Stimulated activated CD8-positive, alpha-beta memory T cell treated with anti-CD3 and anti-CD28 coated beads, Interleukin-12 subunit alpha, Interleukin-12 subunit beta, amount 100 ng/mL, for 1 hour (primary cell): ENCODE measurements around the gene SKP1.
A peak's percentile ranks its signal among the peaks of the same experiment; 100 is the strongest.

Experiments
- DNase-seq: peaks from one replicate; pipeline ENCODE4 v3.0.0-alpha.2; 2020; ENCODE audit warnings: low read depth

Gene SKP1

DNA sequence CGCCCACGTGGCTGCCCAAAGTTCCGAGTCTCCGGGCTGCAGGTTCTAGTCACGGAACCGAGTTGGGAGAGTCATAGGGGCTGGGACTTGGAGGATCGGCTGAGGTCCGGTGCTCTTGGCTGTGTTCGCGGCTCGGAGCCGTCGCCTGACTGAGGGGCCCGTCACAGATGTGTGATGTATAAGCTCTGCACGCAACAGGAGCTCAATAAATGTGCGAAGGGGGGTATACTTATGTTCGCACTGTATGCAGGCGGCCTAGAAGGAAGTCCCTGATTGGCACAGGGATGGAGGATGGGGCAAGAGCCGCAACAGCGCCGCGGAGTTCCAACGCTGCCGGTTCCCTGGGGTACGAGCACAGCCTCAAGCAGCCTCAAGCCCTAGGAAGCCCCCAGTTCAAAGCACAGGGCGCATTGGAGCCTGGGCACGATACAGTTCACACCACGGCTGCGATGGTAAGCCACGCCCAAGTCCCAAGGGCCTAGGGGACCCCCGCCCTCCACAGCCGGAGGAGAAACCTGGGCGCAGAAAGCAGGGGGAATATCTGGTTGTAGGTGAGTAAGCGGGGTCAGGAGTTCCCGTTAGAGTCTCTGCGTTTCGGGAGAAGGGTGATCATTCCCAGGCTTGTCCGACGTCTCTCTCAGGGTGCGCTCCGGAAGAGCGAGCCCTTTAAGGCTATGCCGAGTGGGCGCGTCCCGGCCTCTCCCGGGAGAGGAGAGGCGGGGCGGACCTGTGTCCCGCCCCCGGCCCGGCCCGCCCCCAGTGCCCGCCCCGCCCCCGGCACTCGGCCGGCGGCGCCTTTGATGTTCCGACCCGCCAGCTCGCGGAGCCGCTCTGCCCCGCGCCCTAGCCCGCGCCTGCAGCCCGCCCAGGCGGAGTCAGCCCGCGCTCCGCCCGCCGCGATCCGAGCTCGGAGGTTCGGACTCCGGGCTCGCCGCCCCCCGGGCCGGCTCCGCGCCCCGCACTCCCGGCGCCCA, 62.6 kb downstream of the SKP1 start, which contains the start of gene TCF7:
TCF7 (plus strand) TSS at position 780 of the 974 bp plus-strand sequence. CDS start 226 bp downstream, outside the sequence.
- peak; percentile 62 for DNase-seq

DNA sequence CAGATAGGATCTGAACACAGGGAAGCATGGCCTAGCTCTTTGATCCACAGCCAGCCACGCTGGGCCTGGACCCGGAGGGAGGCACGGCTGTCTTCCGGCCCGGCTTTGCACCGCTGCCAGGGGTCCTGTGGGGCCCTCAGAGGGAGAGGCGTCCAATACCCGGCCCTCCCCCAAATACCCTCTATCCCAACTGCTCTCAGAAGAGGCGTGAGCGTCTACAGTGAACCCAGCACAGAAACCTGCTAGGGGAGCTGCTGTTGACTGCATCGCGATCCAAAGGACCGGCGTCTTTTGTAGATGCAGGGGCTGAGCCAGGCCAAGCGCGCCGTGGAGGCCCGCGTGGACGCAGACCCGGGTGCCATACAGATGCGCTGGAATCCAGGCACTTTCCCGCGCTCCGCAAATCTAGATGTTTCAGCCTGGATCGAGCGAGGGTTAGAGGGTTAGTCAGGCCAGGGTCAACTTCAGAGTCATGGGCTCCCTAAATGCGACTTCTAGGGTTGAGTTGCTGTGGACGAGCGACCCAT, 63.3 kb downstream of the SKP1 start:
- no peak for DNase-seq

DNA sequence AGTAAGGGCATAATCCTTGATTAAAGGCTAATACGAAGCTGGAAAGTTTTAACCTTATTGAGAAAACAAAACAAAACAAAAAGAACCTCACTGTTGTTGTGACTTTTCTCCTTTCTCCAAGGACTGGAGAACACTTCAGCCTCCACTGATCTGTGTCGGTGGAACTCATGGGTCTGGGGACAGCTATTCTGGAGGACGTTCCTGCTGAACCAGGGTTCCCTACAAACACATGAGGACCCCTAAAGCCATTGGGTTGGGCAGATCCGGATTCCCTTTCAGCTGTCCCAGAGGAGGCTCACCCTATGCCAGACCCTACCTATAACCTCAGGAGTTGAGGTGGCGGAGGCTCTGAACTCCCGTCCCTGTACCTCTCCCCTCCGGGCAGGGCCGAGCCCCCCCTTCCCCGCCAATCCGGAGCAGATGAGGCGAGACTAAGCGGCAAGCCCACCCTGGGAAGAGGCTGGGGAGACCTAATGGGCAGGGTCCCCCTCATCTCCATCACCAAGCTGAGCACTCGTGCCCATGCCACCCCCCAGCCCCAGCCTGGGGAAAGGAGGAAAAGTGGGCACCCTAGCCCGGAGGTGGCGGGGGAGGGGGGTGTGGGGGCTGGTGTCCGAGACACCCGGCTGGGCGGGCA, 63.9 kb downstream of the SKP1 start:
- DNase-seq: no peak

DNA sequence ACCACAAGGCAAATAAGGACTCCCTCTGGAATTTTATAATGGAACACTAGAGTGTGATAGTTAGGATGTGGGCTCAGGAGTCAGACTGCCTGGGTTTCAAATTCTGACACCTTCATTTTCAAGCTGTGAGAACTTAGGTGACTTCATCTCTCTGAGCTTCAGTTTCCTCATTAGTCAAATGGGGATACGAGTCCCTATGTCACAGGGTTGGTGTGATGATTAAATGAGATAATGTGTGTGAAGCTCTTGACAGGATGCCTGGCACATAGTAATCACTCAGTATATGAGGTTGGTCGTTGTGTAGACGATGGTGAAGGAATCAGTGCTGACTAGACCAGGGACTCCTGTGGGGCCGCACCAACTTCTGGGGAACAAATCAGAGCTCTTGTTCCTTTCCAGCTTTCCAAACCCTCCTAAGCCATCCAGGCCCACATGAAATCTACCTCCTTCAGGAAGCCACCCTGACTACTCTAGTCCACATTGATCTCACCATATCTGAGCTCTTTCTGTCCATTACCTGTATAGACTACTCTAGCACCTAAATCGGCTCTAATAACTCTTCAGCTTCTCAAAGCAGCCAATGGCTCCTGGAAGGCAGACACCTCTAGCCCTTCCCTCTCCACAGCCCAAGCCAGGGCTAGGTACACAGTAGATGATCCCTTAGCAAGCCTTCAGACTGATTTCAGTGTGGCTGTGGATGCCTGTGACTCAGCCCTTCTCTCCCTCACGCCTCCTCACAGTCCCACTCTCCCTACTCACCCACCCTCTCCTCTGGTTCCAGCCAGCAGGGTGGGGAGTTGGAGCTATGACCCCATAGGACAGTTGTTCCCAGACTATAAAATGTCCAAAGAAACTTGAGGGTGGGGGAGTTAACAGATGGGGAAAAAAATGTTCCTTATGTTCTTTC, 64.8 kb downstream of the SKP1 start:
- DNase-seq: no peak

DNA sequence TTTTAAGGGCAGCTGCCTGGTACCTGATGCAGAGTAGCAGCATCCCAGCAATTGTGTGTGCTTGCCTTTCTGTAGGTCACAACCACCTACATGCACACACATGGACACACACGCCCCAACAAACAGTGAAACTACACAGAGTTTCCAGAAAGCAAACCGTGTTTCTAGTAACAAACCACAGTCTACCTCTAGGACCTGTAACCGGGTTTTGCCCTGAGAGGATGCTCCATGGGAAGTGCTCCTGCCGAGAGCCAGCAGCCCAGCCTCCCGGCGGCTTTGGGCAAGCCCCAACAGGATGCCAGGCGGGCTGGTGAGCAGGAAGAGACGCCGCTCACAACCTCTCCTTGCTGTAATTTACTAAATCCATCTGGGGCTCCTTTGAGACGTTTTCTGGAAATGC, 66.4 kb downstream of the SKP1 start:
- no peak for DNase-seq

DNA sequence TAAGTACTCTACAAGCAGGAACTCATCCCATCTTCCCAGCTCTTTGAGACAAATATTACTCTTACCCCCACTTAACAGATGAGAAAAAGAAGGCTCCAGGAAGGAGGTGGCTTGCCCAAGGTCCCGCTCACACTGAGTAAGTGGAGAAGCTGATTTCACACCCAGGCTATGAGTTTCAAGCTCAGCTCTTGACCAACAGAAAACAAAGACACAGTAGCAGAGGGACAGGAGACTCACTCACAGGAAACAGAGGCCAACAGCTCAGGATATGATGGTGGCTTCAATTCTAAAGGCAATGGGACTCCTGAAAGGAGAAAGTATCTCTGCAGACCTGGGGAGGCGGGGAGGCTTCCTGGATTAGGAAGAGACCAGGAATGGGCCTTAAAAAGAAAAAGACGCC, 69.0 kb downstream of the SKP1 start:
- no peak for DNase-seq

DNA sequence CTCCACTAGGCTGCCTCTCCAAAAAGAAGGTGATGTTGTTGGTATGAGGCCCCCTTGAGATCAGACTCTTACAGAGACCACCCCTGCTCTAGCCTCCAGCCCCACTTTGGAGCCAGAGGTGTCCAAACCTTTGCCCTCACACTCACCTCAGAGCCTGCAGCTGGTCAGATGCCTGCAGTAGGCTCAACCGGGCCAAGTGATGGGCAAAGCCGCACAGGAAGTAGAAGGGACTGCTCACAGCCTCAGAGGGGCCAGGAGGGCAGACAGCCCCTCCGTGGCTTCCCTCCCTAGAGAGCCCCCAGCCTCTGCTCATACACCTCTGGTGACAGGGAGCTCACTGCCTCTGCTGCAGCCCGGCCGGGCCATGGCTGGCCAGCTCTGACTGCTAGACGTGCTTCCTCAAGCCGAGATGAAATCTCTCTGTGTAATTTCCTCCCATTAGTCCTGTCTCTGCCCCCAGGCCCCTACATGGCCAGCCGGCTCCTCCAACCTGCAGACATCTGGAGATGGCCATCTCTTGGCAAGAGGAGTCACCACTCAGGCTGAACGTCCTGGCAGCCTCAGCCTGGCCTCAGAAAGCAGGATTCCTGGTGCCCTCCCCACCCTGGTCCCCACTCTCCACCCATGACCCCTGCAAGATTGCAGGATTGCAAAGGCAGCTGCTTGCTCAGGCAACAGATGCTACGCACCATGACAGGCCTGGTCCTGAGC, 69.6 kb downstream of the SKP1 start:
- DNase-seq: no peak

DNA sequence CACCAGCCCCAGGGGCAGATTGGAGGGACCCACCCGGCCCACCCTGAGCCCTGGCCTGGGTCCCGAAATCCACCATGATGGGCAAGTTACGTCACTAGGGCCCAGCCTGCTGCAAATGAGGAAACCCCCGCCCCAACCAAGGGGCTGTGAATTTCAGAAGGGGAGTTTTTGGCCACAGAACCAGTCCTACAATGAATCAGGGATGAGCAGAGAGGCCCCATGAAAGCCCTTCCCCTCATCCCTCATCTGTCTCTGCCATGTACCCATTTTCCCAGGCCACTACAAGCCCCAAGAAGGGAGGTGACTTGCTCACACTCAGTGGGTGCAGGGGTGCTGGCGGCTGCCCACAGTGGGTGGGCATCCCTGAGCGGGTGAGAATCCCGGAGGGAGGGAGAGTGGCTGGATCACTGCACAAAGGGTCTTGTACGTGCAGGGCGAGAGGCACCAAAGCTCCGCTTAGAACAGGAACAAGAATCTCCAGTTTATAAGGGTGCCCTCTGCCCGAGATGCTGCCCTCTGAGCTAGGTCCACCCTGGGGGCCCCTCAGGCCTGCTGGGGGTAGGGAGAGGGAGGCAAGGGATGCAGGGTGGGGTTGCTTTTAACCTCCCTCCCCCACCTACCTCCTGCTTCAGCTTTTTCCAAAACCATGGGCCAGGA, 72.6 kb downstream of the SKP1 start:
- DNase-seq: no peak

DNA sequence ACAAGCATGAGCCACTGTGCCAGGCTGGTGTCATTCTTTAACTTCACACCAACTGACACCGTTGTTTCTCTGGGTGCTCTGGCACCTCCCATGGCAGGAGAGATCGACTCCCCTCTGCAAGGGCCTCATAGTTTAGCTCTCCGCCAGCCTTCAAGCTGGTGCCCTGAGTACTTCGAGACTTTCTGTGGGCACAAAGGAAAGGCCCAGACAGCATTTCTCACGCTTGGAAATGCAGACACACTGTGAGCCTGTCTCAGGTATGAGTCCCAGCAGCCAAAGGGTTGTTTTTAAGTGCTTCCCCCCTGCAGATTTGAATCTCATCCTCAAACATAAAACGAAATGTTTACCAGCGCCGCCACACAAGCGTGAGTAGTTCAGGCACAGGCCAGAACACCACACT, 73.4 kb downstream of the SKP1 start:
- no peak for DNase-seq

DNA sequence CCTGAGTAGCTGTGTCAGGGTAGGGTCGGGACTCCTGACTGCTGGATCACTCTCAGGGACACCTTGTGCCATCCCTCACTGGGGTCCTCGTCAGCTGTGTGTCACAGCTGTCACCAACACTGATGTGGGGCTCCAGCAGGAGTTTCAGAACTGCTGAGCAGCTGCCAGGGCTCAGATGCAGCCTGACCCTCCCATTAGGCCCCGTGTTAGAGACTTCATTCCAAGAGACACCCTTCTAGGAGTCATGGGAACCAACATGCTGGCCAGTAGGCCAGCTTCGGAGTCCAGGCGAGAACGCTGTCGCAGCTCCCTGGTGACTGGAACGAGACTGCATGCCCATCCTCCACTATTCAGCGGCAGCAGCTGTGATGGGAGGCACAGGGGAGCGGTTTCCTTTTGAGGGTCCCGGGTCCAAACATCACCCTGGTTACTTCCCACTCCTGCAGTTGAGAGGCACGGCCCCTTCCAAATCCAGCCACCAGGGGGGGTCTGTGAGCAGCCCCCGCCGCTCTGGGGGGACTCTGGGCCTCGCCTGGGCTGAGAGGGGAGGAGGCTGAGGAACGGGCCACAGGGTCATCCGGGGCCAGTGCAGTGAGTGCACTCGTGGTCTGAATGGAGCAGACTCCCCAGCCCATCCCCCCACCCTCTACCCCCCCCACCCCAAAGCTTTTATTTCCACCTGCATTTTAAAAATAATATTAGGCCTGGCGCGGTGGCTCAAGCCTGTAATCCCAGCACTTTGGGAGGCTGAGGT, 74.9 kb downstream of the SKP1 start:
- DNase-seq: peak; percentile 67

DNA sequence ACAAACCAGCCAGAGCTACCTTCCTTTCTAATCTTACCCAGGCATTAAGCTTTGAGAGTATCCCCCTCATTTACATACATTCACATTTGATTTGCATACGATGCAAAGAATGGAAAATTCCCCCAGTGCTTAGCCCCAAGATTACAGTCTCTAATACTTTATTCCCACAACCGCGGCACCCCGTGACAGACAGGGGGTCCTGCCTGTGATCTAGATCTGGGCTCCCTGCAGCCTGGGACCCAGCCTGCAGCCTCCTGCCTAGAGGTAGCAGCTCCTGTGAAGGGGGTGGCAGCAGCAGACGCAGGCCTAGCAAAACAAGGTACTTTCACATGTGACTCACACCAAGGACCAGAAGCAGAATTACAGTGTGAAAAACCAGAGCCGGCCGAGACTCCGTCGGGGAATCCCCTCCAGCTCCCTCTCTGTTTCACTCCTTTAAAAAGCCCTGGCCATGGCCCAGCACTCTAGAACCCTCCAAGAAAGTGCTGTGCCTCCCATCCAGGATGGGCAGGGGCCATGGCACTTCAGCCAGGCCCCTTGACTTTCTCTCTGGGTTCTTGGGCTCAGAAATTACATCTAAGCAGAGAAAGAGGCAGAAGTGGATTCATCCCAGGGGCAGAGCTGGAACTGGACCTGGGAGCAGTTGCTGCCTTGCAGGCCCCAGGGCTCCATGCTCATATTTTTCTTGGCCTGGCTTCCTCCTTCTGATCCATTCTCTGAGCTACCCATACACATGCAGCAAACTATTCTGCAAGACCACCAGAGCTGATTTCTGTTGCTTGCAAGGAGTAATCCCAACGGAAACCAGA, 76.3 kb downstream of the SKP1 start:
- peak; percentile 72 for DNase-seq

DNA sequence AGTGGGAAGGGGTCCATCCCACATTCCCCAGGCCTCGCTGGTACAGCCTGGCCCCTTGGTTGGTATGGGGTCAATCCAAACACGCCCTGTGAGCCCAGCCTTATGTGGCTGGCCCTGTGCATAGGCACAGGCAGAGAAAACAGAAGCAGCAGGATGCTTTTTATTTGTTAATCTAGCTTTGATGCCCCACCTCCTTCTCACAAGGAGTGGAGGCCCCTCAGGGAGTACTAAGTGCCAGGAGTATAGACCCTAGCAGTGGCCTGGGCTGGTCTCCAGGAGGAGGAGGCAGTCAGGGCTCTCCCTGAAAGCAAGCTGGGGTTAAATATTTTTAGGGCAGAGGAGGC, 76.8 kb downstream of the SKP1 start:
- no peak for DNase-seq

DNA sequence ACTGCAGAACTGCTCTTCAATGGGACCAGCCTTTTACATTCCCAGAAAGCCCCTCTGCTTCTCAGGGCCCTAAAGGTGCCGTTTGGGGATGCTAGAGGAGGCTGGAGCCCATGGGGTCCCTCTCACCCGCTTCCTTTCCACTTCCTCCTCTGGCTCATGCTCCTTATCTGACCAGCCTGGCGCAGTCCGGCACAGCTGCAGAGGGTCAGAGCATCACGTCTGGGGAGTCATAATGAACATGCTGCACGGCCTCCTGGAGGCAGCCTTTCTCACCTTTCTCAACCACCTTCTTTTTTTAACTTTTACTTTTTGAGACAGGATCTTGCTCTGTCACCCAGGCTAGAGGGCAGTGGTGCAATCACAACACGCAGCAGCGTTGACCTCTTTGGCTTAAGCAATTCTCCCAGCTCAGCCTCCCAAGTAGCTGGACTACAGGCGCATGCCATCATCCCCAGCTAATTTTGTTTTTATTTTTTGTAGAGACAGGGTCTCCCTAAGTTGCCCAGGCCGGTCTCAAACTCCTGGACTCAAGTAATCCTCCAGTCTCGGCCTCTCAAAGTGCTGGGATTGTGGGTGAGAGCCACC, 77.4 kb downstream of the SKP1 start:
- no peak for DNase-seq
